Peyer's patch (tissue), 4 donors: Measurements from ENCODE around the gene UBAC1.

Experiments used
- CTCF ChIP-seq, 6 experiments: fragments of 450-650 bp in 4 of 6; fragments of 200-600 bp in 2 of 6; sonication (generic) in 1 of 6; IDR thresholded peaks; one replicate each; pipeline ENCODE4 v1.5.1; 2017 to 2019; ENCODE audit warnings: antibody characterized with exemption in 6 of 6, mild to moderate bottlenecking in 3 of 6, moderate library complexity in 1 of 6
- POLR2A ChIP-seq, 2 donors: fragments of 450-650 bp; IDR thresholded peaks; one replicate each; pipeline ENCODE4 v1.5.1; 2017; ENCODE audit warnings: antibody characterized with exemption in 2 of 2, mild to moderate bottlenecking in 2 of 2, moderate library complexity in 2 of 2

GRCh38 chr9:135956802-135957174, 4.4 kb downstream of the UBAC1 start:
- TF ChIP-seq CTCF (IDR thresholded peaks at IDR 0.05) (no peak), POLR2A (IDR thresholded peaks at IDR 0.05) (no peak)
